H9 (cell line): ENCODE results near the gene MKX. TPM values are rescaled to one million over a fixed set of nuclear protein-coding genes. Genes with fewer than 3 reads are reported as not detected.

Source experiments
- DNase-seq: peaks from one replicate; pipeline ENCODE4 v3.0.0-alpha.2; 2017
- H2AFZ ChIP-seq: one replicate; pipeline ENCODE4 v1.6.1; 2013; ENCODE audit warnings: mild to moderate bottlenecking, low read length, control low read depth, moderate library complexity
- H2AK5ac ChIP-seq: 2 replicates; pipeline ENCODE4 v1.6.1; 2013; ENCODE audit warnings: low read length, control low read depth, mixed read lengths; ENCODE audit not compliant: insufficient read length
- H2BK120ac ChIP-seq: one replicate; pipeline ENCODE4 v1.6.1; 2013; ENCODE audit warnings: low read depth, mild to moderate bottlenecking, low read length, control low read depth, inconsistent platforms; ENCODE audit not compliant: poor library complexity, severe bottlenecking
- H2BK12ac ChIP-seq: 2 replicates; pipeline ENCODE4 v1.6.1; 2013; ENCODE audit warnings: low read length, control low read depth, mixed read lengths, low read depth; ENCODE audit not compliant: insufficient read length
- H2BK15ac ChIP-seq: 2 replicates; pipeline ENCODE4 v1.6.1; 2013; ENCODE audit warnings: low read depth, low read length, control low read depth
- H2BK20ac ChIP-seq: one replicate; pipeline ENCODE4 v1.6.1; 2013; ENCODE audit warnings: low read depth, mild to moderate bottlenecking, low read length, control low read depth, inconsistent platforms; ENCODE audit not compliant: poor library complexity, severe bottlenecking
- H2BK5ac ChIP-seq: 2 replicates; pipeline ENCODE4 v1.6.1; 2013; ENCODE audit warnings: low read length, control low read depth, mixed read lengths; ENCODE audit not compliant: insufficient read length
- H3K14ac ChIP-seq: 2 replicates; pipeline ENCODE4 v1.6.1; 2013; ENCODE audit warnings: low read length, control low read depth; ENCODE audit not compliant: insufficient read depth
- H3K18ac ChIP-seq: 2 replicates; pipeline ENCODE4 v1.6.1; 2013; ENCODE audit warnings: low read depth, mild to moderate bottlenecking, mixed read lengths, low read length, control low read depth; ENCODE audit not compliant: insufficient read length
- H3K23ac ChIP-seq: 2 replicates; pipeline ENCODE4 v1.6.1; 2013; ENCODE audit warnings: low read length, control low read depth, mixed read lengths, low read depth; ENCODE audit not compliant: insufficient read length
- H3K23me2 ChIP-seq: 2 replicates; pipeline ENCODE4 v1.6.1; 2013; ENCODE audit warnings: low read depth, mild to moderate bottlenecking, mixed read lengths, low read length, control low read depth; ENCODE audit not compliant: insufficient read length, poor library complexity, severe bottlenecking
- H3K27ac ChIP-seq: 2 replicates; pipeline ENCODE4 v1.5.1; 2013; ENCODE audit warnings: low read length, control low read depth, mixed read lengths, low read depth; ENCODE audit not compliant: insufficient read length
- H3K27me3 ChIP-seq: 2 replicates; pipeline ENCODE4 v1.6.1; 2013; ENCODE audit warnings: low read length, control low read depth, inconsistent platforms; ENCODE audit not compliant: insufficient read depth
- H3K4ac ChIP-seq: 2 replicates; pipeline ENCODE4 v1.6.1; 2013; ENCODE audit warnings: low read depth, mild to moderate bottlenecking, control low read depth, inconsistent platforms, low read length, moderate library complexity
- H3K4me1 ChIP-seq: 2 replicates; pipeline ENCODE4 v1.6.1; 2013; ENCODE audit warnings: low read length, control low read depth, inconsistent platforms; ENCODE audit not compliant: insufficient read depth
- H3K4me2 ChIP-seq: 2 replicates; pipeline ENCODE4 v1.6.1; 2013; ENCODE audit warnings: low read length, control low read depth, mixed read lengths; ENCODE audit not compliant: insufficient read length, insufficient read depth
- H3K56ac ChIP-seq: 2 replicates; pipeline ENCODE4 v1.6.1; 2013; ENCODE audit warnings: low read depth, mild to moderate bottlenecking, mixed read lengths, low read length, control low read depth; ENCODE audit not compliant: insufficient read length
- H3K79me1 ChIP-seq: 2 replicates; pipeline ENCODE4 v1.6.1; 2013; ENCODE audit warnings: low read depth, mild to moderate bottlenecking, moderate library complexity, low read length, control low read depth, inconsistent platforms; ENCODE audit not compliant: insufficient read depth, poor library complexity, severe bottlenecking
- H3K79me2 ChIP-seq: 2 replicates; pipeline ENCODE4 v1.6.1; 2013; ENCODE audit warnings: low read length, control low read depth, inconsistent platforms; ENCODE audit not compliant: insufficient read depth
- H3K9ac ChIP-seq: 2 replicates; pipeline ENCODE4 v1.6.1; 2013; ENCODE audit warnings: low read length, control low read depth, mixed read lengths; ENCODE audit not compliant: insufficient read length; ENCODE audit errors: extremely low read depth
- H3K9me3 ChIP-seq: one replicate; pipeline ENCODE4 v1.6.1; 2013; ENCODE audit warnings: low read depth, low read length, inconsistent platforms; ENCODE audit not compliant: control insufficient read depth
- H3T11ph ChIP-seq: one replicate; pipeline ENCODE4 v1.6.1; 2013; ENCODE audit warnings: mild to moderate bottlenecking, low read length, control low read depth, inconsistent platforms
- H4K20me1 ChIP-seq: one replicate; pipeline ENCODE4 v1.6.1; 2013; ENCODE audit not compliant: control insufficient read depth, insufficient read length, insufficient read depth
- H4K5ac ChIP-seq: 2 replicates; pipeline ENCODE4 v1.6.1; 2013; ENCODE audit warnings: low read depth, mild to moderate bottlenecking, mixed read lengths, low read length, control low read depth; ENCODE audit not compliant: insufficient read length
- H4K8ac ChIP-seq: replicated peaks from 2 replicates; pipeline ENCODE4 v1.6.1; 2013; ENCODE audit warnings: low read length, control low read depth, mixed read lengths, low read depth; ENCODE audit not compliant: insufficient read length
- H4K91ac ChIP-seq: 2 replicates; pipeline ENCODE4 v1.6.1; 2013; ENCODE audit warnings: low read depth, mild to moderate bottlenecking, moderate library complexity, mixed read lengths, low read length, control low read depth; ENCODE audit not compliant: insufficient read length
- H3K27ac Mint-ChIP-seq, 3 experiments: 2 replicates in 2 of 3; 3 replicates in 1 of 3; pipeline ENCODE4 v1.8.0; 2020 to 2021; ENCODE audit warnings: mixed read lengths in 3 of 3, mild to moderate bottlenecking in 1 of 3, moderate library complexity in 1 of 3
- H3K27me3 Mint-ChIP-seq: 2 replicates; pipeline ENCODE4 v1.8.0; 2021; ENCODE audit warnings: low read depth, mild to moderate bottlenecking, moderate library complexity, mixed read lengths
- H3K36me3 Mint-ChIP-seq, 3 experiments: 2 replicates in 2 of 3; 3 replicates in 1 of 3; pipeline ENCODE4 v1.8.0; 2020 to 2021; ENCODE audit warnings: low read depth in 3 of 3, mixed read lengths in 3 of 3; ENCODE audit not compliant: insufficient read depth in 1 of 3
- H3K4me1 Mint-ChIP-seq, 2 experiments: 2 replicates each; pipeline ENCODE4 v1.8.0; 2020; ENCODE audit warnings: mixed read lengths in 2 of 2
- H3K4me3 Mint-ChIP-seq, 2 experiments: 2 replicates in 1 of 2; 3 replicates in 1 of 2; pipeline ENCODE4 v1.8.0; 2020 to 2021; ENCODE audit warnings: mild to moderate bottlenecking in 2 of 2, mixed read lengths in 2 of 2, moderate library complexity in 1 of 2
- H3K9me3 Mint-ChIP-seq, 2 experiments: 2 replicates in 1 of 2; 3 replicates in 1 of 2; pipeline ENCODE4 v1.8.0; 2020; ENCODE audit warnings: mild to moderate bottlenecking in 2 of 2, mixed read lengths in 2 of 2, moderate library complexity in 1 of 2
- WGBS: extraction: QIAGEN DNeasy Blood & Tissue Kit; methylation state at CpG from one replicate; pipeline ENCODE4 v1.1.7; 2013; ENCODE audit warnings: missing lambda C conversion rate, low lambda C conversion rate, mixed read lengths; ENCODE audit not compliant: insufficient read length; ENCODE audit errors: extremely low coverage; 5-methylcytosine and 5-hydroxymethylcytosine counted together
- total RNA-seq: library from RNA; stranded (reverse); gene quantifications from 2 replicates; pipeline ENCODE4 v1.2.1, GENCODE V29; 2021
- TF ChIP-seq, protein P1 (sequence below): fragments of 200-600 bp; sonication (generic); conservative IDR thresholded peaks from 3 replicates; pipeline ENCODE4 v1.8.0; 2021; ENCODE audit warnings: antibody characterized with exemption, mild to moderate bottlenecking

MKX gene
- total RNA-seq, 1 experiment from 2014 or later: 0.46 TPM

GRCh38 chr10:27671821-27672220 lies 73.8 kb downstream of the MKX start:
- Mint-ChIP-seq H3K9me3 (no peaks in the 10 kb centered on the region), H3K4me1 (no peaks in the 10 kb centered on the region), H3K27ac (no peak overlapping the region; a peak in 1 of 7 replicates), H3K36me3 (no peaks in the 10 kb centered on the region), H3K27me3 (no peaks in the 10 kb centered on the region), H3K4me3 (no peak overlapping the region)
- H3T11ph ChIP-seq: no peak overlapping the region
- no peak overlapping the region for H3K23ac ChIP-seq
- WGBS: no CpG with 5 or more reads among the region's 4 CpGs
- no peak overlapping the region for H2AK5ac ChIP-seq
- no peaks in the 10 kb centered on the region for H3K79me2 ChIP-seq
- H2BK5ac ChIP-seq: no peak overlapping the region
- H3K4ac ChIP-seq: no peak overlapping the region
- no peak overlapping the region for H2BK20ac ChIP-seq
- no peaks in the 10 kb centered on the region for H4K20me1 ChIP-seq
- no peak overlapping the region for H3K4me2 ChIP-seq
- no peaks in the 10 kb centered on the region for H3K23me2 ChIP-seq
- H3K9ac ChIP-seq: no peak overlapping the region
- no peak overlapping the region for H3K18ac ChIP-seq
- TF ChIP-seq, protein P1, sequence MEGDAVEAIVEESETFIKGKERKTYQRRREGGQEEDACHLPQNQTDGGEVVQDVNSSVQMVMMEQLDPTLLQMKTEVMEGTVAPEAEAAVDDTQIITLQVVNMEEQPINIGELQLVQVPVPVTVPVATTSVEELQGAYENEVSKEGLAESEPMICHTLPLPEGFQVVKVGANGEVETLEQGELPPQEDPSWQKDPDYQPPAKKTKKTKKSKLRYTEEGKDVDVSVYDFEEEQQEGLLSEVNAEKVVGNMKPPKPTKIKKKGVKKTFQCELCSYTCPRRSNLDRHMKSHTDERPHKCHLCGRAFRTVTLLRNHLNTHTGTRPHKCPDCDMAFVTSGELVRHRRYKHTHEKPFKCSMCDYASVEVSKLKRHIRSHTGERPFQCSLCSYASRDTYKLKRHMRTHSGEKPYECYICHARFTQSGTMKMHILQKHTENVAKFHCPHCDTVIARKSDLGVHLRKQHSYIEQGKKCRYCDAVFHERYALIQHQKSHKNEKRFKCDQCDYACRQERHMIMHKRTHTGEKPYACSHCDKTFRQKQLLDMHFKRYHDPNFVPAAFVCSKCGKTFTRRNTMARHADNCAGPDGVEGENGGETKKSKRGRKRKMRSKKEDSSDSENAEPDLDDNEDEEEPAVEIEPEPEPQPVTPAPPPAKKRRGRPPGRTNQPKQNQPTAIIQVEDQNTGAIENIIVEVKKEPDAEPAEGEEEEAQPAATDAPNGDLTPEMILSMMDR: no peak
- no peaks in the 10 kb centered on the region for H3K27me3 ChIP-seq
- no peak overlapping the region for H4K8ac ChIP-seq
- H2BK120ac ChIP-seq: no peak overlapping the region
- H4K5ac ChIP-seq: no peak overlapping the region
- no peaks in the 10 kb centered on the region for H3K4me1 ChIP-seq
- DNase-seq: no peak
- no peak overlapping the region for H4K91ac ChIP-seq
- H3K27ac ChIP-seq: no peak overlapping the region
- H2BK12ac ChIP-seq: no peak overlapping the region
- no peaks in the 10 kb centered on the region for H3K79me1 ChIP-seq
- no peak overlapping the region for H2BK15ac ChIP-seq
- no peak overlapping the region for H3K56ac ChIP-seq
- H3K14ac ChIP-seq: no peak overlapping the region
- H2AFZ ChIP-seq: no peak overlapping the region
- no peaks in the 10 kb centered on the region for H3K9me3 ChIP-seq
